Measurements from ENCODE around the gene MYO7B.

GRCh38 chr2:127586746-127587295, 51.3 kb downstream of the MYO7B start:
- TF ChIP-seq EP300 (IDR thresholded peaks at IDR 0.05) (no peak), POLR2A (IDR thresholded peaks at IDR 0.05) (no peak)
- TF ChIP-seq, protein P1, sequence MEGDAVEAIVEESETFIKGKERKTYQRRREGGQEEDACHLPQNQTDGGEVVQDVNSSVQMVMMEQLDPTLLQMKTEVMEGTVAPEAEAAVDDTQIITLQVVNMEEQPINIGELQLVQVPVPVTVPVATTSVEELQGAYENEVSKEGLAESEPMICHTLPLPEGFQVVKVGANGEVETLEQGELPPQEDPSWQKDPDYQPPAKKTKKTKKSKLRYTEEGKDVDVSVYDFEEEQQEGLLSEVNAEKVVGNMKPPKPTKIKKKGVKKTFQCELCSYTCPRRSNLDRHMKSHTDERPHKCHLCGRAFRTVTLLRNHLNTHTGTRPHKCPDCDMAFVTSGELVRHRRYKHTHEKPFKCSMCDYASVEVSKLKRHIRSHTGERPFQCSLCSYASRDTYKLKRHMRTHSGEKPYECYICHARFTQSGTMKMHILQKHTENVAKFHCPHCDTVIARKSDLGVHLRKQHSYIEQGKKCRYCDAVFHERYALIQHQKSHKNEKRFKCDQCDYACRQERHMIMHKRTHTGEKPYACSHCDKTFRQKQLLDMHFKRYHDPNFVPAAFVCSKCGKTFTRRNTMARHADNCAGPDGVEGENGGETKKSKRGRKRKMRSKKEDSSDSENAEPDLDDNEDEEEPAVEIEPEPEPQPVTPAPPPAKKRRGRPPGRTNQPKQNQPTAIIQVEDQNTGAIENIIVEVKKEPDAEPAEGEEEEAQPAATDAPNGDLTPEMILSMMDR (IDR thresholded peaks at IDR 0.05), result no peak
